CD4-positive, alpha-beta T cell treated with Interleukin-10 for 1 hour (primary cell): ENCODE measurements around the gene ROBO4.

Source experiments
- DNase-seq: peaks from one replicate; pipeline ENCODE4 v3.0.0-alpha.2; 2020

The ROBO4 gene

GRCh38 chr11:124897674-124898262, at the start of gene ROBO4:
Gene ROBO4, minus strand, starts transcription at chr11:124897865. Its CDS starts 70 bp downstream, at chr11:124897795.
- no peak for DNase-seq

GRCh38 chr11:124946735-124947141, 49.1 kb upstream of the ROBO4 start:
- no peak for DNase-seq

- DNase-seq: no peak
These were observed 48.2 kb upstream of the ROBO4 start for GRCh38 chr11:124945826-124946225.

GRCh38 chr11:124944565-124944964, 46.9 kb upstream of the ROBO4 start:
- DNase-seq: no peak

DNA sequence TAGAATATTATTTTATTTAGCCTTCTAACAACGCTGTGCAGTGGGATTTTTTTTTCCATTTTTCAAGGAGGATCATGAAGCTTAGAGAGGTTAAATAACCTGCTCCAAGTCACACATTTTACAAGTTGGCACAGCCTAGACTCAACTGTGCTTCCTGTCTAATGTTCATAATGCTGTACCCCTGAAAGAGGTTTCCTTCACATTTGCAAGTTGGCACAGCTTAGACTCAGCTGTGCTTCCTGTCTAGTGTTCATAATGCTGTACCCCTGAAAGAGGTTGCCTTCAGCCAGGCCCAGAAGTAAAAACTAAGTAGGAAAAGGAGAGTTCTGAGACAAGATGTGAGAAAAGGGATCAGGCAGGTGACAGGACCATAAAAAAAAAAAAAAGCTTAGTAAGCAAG, 46.1 kb upstream of the ROBO4 start:
- DNase-seq: no peak

- no peak for DNase-seq
These were observed 45.6 kb upstream of the ROBO4 start for GRCh38 chr11:124943254-124943616.

DNA sequence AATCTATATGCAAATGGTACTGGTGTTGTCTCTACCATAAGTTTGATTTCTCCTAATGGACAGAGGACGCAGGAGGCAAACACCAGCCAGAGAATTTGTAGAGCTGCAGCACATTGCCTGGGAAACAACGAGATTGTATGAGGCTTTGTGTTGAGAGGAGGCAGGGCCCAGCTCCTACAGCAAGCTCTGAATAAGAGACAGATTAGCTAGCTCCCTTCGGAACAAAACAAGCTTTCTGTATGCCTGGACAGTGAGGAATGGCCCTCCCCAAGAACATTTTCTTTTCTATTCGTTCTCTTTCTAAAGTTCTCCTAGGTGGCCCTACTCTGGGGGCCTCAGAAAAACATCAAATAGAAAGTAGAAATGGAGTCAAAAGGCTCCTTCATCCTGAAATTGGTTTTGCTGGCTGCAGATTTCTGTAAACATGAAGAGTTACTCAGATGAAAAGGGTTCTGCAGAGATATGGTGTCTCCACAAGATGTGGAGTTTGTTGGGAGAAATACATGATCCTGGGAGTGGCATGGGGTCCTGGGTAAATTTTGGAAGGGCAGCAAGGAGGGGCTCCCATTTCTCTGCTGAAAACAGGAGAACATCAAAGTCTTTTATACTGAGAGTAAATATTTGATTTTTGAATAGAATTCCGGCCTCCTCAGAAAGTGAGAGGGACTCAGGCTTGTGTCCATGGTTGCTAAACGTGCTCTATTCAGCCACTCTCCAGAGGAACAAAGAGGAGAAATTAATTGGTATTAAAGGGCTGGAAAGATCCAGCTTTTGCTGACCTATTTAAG, 45.0 kb upstream of the ROBO4 start:
- DNase-seq: no peak

GRCh38 chr11:124941703-124942102, 44.0 kb upstream of the ROBO4 start:
- DNase-seq: no peak

DNA sequence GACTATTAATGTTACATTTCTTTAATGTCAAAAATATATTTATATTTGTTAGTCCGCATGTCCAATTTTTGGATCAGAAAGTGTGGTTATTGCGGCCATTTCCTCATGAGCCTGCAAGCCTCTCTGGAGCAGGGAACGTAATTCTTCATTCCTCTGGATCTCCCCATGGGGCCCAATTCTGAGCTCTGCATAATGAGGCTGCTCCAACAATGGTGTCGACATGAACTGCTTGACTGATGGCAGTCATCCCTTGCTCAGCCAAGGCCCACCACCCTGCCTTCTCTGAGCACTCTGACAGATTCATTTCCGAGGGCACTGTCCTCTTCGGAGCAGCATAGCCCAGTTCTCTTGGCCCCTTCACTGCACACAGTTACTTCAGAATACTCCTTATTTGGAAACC, 41.3 kb upstream of the ROBO4 start:
- no peak for DNase-seq

DNA sequence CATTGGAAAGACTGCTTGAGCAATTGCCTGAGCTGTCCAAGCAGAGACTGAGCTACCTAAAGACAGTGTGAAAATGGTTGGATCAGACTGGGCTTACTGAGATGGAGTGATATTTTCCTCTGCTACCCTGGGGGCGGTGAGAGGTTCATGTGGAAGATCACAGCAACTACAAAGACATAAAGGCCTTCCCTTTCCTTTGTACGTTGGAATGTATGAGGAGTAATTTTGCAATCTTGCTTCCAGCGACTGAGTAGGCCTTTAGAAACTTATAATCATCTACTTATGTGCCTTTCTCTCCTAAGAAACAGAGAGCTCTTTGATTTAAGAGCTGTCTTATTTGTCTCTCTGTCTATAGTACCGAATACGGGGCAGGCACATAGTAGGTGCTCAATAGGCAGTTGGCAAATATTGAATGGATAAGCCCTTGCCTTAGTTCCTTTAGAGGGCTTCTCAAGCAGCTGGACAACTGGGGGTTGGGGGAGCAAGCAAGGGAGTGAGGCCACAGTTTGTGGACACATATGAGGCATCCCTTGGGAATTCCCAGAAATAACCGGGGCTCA, 40.6 kb upstream of the ROBO4 start:
- DNase-seq: no peak

DNA sequence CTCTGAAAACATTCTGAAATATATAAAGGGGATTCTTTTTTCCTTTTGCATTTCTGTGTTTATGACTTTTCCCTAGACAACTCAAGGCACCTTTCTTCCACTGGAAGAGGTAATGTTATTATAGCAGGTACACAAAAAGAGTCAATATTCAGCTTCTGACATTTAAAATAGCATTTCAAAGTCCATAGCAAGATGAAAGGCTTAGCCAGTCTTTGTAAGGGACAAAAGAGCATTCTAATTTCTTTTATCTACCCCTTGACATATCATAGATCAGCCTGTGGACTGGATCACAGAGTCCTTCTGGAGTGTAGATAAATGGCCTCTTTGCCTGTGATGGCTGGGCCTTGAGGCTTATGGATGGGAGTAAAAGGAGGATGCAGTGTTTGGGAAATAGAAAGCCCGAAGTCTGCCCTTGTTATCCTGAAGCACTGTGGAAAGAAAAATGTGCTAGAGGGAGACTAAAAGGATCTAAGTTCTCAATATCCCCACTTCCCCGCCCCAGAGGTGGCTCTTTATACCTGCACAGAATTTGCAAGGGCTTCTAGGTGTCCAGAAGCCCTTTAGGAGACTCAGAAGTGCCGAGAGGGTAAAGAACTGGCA, 39.8 kb upstream of the ROBO4 start:
- no peak for DNase-seq

DNA sequence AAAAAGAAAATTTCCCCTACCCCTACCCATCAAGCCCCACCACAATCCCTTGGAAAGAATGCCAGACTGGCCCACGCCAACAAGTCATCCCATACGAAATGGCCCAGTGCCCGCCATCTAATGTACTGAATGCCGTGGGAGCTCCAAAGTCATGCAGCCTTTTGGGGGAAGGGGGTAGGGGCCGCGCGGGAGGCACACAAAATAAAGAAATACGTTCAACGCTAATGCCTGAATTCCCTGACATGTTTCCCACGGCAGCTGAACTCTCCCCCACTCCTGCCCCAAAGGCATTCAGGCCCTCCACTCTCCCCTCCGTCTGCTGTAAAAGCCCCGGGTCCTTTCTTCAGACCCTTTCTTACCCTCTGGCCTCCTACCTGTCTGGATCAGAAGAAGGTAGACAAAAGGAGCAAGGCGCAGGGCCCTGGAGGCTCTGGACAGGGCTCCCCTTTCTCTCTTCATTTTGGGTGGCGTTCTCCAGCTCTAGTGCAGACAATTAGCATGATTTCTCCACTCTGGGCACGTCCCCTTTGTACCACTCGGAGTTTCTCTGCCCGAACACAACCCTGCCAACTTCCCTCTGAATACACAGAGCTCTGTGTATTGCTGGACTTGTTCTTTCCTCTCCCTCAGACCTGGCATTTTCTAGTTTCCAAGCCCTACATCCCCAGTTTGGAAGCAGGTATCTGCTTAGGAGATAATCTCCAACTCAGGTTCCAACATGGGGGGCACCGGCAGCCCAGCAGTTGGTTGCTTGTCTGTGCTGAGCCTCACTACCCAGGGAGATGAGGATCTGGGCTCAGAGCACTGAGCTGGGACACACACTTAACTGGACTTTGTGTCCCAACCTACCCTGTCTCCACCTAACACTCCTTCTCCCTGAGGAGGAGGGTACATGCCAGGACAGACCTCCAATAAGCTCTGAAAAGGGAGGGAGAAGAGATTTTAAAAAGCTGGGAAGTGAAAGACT, 38.2 kb upstream of the ROBO4 start, which contains the start of gene HEPACAM:
Gene HEPACAM, minus strand, starts transcription at position 500 of the 967 bp plus-strand sequence. Its CDS starts 41 bp downstream, at position 459.
- DNase-seq: no peak

GRCh38 chr11:124934862-124935547, 37.3 kb upstream of the ROBO4 start:
- no peak for DNase-seq

- no peak for DNase-seq
These were observed 33.1 kb upstream of the ROBO4 start for GRCh38 chr11:124930799-124931198.

DNA sequence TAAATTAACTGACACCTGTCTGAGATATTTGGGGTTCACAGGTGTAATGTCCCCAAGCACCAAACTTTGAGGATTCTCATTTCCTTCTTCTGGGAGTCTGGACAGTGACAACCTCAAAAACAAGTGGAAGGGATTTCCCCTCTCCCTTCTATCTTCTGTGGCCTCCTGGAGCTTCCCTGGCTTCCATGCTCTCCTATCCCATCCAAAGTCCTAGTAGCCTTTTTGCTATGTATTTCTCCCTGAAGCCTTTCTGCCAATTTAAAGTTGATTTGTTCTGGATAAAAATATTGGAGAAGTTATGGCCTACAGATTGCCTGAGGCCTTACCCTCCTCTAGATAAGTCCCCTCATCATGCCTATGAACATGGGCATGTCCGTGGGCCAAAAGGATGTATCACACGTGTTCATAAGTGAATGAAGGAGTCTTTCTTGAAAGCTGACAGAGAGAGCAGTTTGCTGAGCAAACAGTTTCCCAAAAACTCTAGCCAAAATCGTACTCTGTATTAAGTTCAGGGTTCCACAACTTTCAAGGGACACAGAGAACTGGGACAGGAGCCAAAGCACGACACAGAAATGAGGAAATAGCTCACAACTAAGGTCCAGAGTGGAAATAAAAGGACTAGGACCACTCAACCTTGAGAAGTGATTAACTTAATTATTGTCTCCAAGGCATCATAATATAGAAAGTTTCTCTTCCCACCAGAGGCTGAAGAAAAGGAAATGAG, 31.4 kb upstream of the ROBO4 start:
- DNase-seq: no peak

DNA sequence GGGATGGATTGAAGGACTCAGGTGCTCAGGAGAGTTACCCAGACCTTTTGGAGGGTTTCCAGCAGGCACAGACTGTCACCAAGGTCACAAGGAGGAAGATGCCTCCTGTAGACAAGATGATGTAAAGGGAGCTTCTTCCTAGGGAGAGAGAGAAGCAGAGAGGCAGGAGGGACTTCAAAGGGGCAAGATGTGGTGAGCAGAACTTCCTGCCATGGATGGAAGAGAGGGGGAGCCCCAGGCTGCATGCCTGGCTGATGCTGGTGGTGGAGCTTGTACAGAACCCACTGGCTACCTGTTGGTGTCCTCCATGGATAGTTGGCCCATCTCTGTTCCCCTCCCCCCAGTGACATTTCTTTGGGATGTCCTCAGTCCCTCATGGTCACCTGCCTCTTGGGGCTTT, 25.6 kb upstream of the ROBO4 start:
- DNase-seq: peak; percentile 12

- no peak for DNase-seq
These were observed 25.2 kb upstream of the ROBO4 start for GRCh38 chr11:124922831-124923230.

DNA sequence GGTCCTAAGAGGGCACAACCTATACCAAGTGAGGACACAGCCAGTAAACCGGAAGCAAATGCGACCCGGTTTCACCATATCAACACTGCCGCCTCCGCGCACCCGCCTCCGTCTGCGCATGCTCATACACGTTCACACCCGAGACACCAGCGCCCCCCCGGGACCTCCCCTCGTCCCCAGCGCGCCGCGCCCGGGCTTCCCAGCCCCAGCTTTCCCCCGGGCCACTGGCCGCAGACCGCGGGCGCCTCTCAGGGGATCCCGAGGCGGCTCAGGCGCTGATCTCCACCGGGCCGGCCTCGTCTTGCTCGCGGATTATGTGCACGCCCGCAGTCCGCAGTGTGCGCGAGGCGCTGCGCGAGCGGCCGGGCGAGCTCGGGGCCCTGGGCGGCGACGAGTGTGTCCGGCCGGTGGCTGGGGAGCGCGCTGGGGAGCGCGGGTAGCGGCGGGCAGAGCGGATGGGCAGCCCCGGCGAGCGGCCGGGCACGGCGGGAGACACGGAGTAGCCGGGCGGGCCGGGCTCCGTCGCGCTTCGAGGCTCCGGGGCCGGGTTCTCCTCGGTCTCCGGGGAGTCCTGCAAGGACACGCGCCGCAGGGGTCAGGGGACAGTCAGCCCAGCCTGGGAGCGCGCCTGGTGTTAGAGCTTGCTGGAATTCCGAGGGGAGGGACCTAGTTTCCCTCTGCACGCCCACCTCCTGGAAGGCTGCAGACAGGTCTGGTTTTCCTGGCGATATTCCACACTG, 23.4 kb upstream of the ROBO4 start:
- DNase-seq: peak; percentile 85

GRCh38 chr11:124920356-124920755, 22.7 kb upstream of the ROBO4 start:
- no peak for DNase-seq

DNA sequence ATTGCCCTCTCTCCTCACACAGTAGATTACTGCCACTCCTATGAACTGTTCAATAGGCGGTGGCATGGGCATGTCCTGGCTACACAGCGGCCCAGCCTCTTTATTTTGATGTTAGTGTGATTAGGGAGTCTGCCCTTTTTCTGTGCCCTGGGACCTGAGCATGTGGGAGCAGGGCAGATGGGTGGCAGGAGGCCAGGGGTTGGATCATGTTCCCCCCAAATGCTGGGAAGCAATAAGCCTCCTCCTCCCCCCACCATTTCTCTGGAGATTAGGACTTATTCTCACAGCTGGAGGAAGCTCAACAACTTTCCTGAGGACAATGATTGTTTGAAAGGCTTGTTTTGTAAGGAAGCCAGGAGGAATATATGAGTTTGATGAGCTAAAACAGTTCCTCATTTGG, 22.2 kb upstream of the ROBO4 start:
- DNase-seq: no peak

GRCh38 chr11:124918950-124919349, 21.3 kb upstream of the ROBO4 start, which contains the start of gene HEPN1:
Gene HEPN1, plus strand, starts transcription at chr11:124919250.
- DNase-seq: no peak
